Measurements from ENCODE around the gene SIGLEC5. TPM values are rescaled to one million over a fixed set of nuclear protein-coding genes. Genes with fewer than 3 reads are reported as not detected.

SIGLEC5 gene
- total and polyA plus RNA-seq, 2 of the 4 experiments (the other 2 are of a cell fraction): not detected

GRCh38 chr19:51615991-51616390 lies 14.2 kb downstream of the SIGLEC5 start:
- no peaks in the 10 kb centered on the region for H3K9me1 ChIP-seq (ENCODE audit: insufficient read depth, low read length)
- ChIA-PET CTCF (no interaction called here), POLR2A (ENCODE audit: unreplicated experiment) (no interaction called here)
- no peak overlapping the region for H2BK20ac ChIP-seq (ENCODE audit: low read depth, low read length)
- dilution Hi-C loops (cut with HindIII; ENCODE audit: low sequenced_read_pairs, unreplicated experiment) (no loop called here), intact Hi-C loops (cut with micrococcal nuclease) (no loop called here), in situ Hi-C loops (cut with MboI; ENCODE audit: low sequenced_read_pairs) (no loop called here)
- no peak overlapping the region for H3K56ac ChIP-seq (ENCODE audit: extremely low read depth, insufficient read depth, low read length)
- H2AK5ac ChIP-seq (ENCODE audit: low read depth, low read length): no peak overlapping the region
- no peaks in the 10 kb centered on the region for H3K79me1 ChIP-seq (ENCODE audit: low read depth in 1 of 2, low read length in 2 of 2)
- no peak for DNase-seq
- no peak overlapping the region for H3K4me3 ChIP-seq (ENCODE audit: insufficient read depth, low read depth, low read length)
- no peak for TF ChIP-seq BHLHE40 (IDR thresholded peaks at IDR 0.05; ENCODE audit: low read depth, low read length)
- TF ChIP-seq CEBPB (IDR thresholded peaks at IDR 0.05; ENCODE audit: low read depth, low read length): no peak
- TF ChIP-seq SMC3 (IDR thresholded peaks at IDR 0.05; ENCODE audit: low read depth, low read length): no peak
- TF ChIP-seq RCOR1 (IDR thresholded peaks at IDR 0.05; ENCODE audit: insufficient replicate concordance, low read length): no peak
- TF ChIP-seq NFE2L2 (IDR thresholded peaks at IDR 0.05; ENCODE audit: low read depth, low read length): no peak
- TF ChIP-seq CTCF (conservative IDR thresholded peaks at IDR 0.05; ENCODE audit: low read depth, low read length): no peak
- TF ChIP-seq USF2 (IDR thresholded peaks at IDR 0.05; ENCODE audit: low read depth, low read length): no peak
- no peaks in the 10 kb centered on the region for H3K27me3 ChIP-seq (ENCODE audit: control insufficient read depth, insufficient read depth, low read length)
- H3K18ac ChIP-seq (ENCODE audit: low read depth, low read length): no peak overlapping the region
- no peaks in the 10 kb centered on the region for H3K9me3 ChIP-seq (ENCODE audit: control insufficient read depth, insufficient read depth, low read length)
- H2BK120ac ChIP-seq (ENCODE audit: low read depth, low read length): no peak overlapping the region
- H3K4ac ChIP-seq (ENCODE audit: low read depth, low read length): no peak overlapping the region
- no peaks in the 10 kb centered on the region for H4K20me1 ChIP-seq (ENCODE audit: insufficient read depth, low read length)
- no peak overlapping the region for H2BK5ac ChIP-seq (ENCODE audit: low read depth, low read length, poor library complexity, severe bottlenecking)
- ATAC-seq (ENCODE audit: low read depth): no peak
- no peaks in the 10 kb centered on the region for H3K36me3 ChIP-seq (ENCODE audit: control insufficient read depth, insufficient read depth, low read length)
- no peak overlapping the region for H4K5ac ChIP-seq (ENCODE audit: low read depth, low read length)
- no peak overlapping the region for H3K23ac ChIP-seq (ENCODE audit: low read depth, low read length)
- no peak overlapping the region for H4K8ac ChIP-seq (ENCODE audit: low read depth in 2 of 2, low read length in 2 of 2)
- H2AFZ ChIP-seq (replicated peaks; ENCODE audit: low read length, poor library complexity): no peak overlapping the region
- WGBS, 2 experiments (ENCODE audit: extremely low coverage in 2 of 2, insufficient read length in 1 of 2): 59% methylated on average over 5 of the region's 7 CpGs; no CpG with 5 or more reads in 1 of the 2 experiments
- H2BK15ac ChIP-seq (ENCODE audit: low read depth, low read length): no peak overlapping the region
- no peak overlapping the region for H4K91ac ChIP-seq (ENCODE audit: insufficient read depth, low read depth, low read length)
- no peaks in the 10 kb centered on the region for H3K4me1 ChIP-seq (ENCODE audit: control insufficient read depth, insufficient read depth, low read length)
- no peak overlapping the region for H3K27ac ChIP-seq (ENCODE audit: insufficient read depth, low read length)
- H3K9ac ChIP-seq (ENCODE audit: low read depth, low read length): no peak overlapping the region
- no TSS peak for BruUV-seq (replicated peaks)
- no peak overlapping the region for H2AK9ac ChIP-seq (replicated peaks; ENCODE audit: low read depth, low read length, poor library complexity)
- no peak overlapping the region for H3K4me2 ChIP-seq (ENCODE audit: low read depth, low read length)
- H3K14ac ChIP-seq (replicated peaks; ENCODE audit: low read depth, low read length): no peak overlapping the region
